ENCODE measurements around the gene PRX.

- TF ChIP-seq, protein P1, sequence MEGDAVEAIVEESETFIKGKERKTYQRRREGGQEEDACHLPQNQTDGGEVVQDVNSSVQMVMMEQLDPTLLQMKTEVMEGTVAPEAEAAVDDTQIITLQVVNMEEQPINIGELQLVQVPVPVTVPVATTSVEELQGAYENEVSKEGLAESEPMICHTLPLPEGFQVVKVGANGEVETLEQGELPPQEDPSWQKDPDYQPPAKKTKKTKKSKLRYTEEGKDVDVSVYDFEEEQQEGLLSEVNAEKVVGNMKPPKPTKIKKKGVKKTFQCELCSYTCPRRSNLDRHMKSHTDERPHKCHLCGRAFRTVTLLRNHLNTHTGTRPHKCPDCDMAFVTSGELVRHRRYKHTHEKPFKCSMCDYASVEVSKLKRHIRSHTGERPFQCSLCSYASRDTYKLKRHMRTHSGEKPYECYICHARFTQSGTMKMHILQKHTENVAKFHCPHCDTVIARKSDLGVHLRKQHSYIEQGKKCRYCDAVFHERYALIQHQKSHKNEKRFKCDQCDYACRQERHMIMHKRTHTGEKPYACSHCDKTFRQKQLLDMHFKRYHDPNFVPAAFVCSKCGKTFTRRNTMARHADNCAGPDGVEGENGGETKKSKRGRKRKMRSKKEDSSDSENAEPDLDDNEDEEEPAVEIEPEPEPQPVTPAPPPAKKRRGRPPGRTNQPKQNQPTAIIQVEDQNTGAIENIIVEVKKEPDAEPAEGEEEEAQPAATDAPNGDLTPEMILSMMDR (IDR thresholded peaks at IDR 0.05): no peak
- TF ChIP-seq POLR2A (IDR thresholded peaks at IDR 0.05): no peak
- no peak for TF ChIP-seq EP300 (IDR thresholded peaks at IDR 0.05)
Measured at GRCh38 chr19:40394816-40395210, 18.4 kb downstream of the PRX start.
